KMS-11 (cell line): ENCODE measurements around the gene LSM11.

Experiments
- H2AFZ ChIP-seq: fragments of 200-600 bp; sonication (generic); 2 replicates; pipeline ENCODE4 v1.6.1; 2016; ENCODE audit warnings: antibody characterized with exemption, mixed run types, low read depth
- H3K27ac ChIP-seq: fragments of 200-600 bp; sonication (generic); 2 replicates; pipeline ENCODE4 v1.6.1; 2016; ENCODE audit warnings: mild to moderate bottlenecking, mixed run types
- H3K27me3 ChIP-seq: fragments of 200-600 bp; sonication (generic); 2 replicates; pipeline ENCODE4 v1.6.1; 2017; ENCODE audit warnings: mild to moderate bottlenecking, low read depth, mixed run types, moderate library complexity; ENCODE audit not compliant: insufficient read depth
- H3K36me3 ChIP-seq: fragments of 200-600 bp; sonication (generic); 2 replicates; pipeline ENCODE4 v1.6.1; 2017; ENCODE audit warnings: mild to moderate bottlenecking, mixed run types; ENCODE audit not compliant: insufficient read depth
- H3K4me1 ChIP-seq: fragments of 200-600 bp; sonication (generic); 2 replicates; pipeline ENCODE4 v1.6.1; 2016; ENCODE audit warnings: mild to moderate bottlenecking, low read depth, mixed run types; ENCODE audit not compliant: poor library complexity, severe bottlenecking
- H3K4me2 ChIP-seq: fragments of 200-600 bp; sonication (generic); 2 replicates; pipeline ENCODE4 v1.7.0; 2016; ENCODE audit warnings: mild to moderate bottlenecking, mixed run types
- H3K4me3 ChIP-seq: fragments of 200-600 bp; sonication (generic); IDR thresholded peaks from 2 replicates; pipeline ENCODE4 v1.6.1; 2017; ENCODE audit warnings: low read depth, low read length, mixed read lengths; ENCODE audit not compliant: insufficient read depth
- H3K79me2 ChIP-seq: fragments of 200-600 bp; sonication (generic); 2 replicates; pipeline ENCODE4 v1.6.1; 2016; ENCODE audit warnings: low read depth, mixed run types; ENCODE audit not compliant: insufficient read depth
- H3K9ac ChIP-seq: fragments of 200-600 bp; sonication (generic); 2 replicates; pipeline ENCODE4 v1.6.1; 2016; ENCODE audit warnings: mild to moderate bottlenecking, mixed run types
- H4K20me1 ChIP-seq: fragments of 200-600 bp; sonication (generic); 2 replicates; pipeline ENCODE4 v1.6.1; 2016; ENCODE audit warnings: mild to moderate bottlenecking, mixed run types; ENCODE audit not compliant: insufficient read depth
- CTCF ChIP-seq: fragments of 200-600 bp; sonication (generic); conservative IDR thresholded peaks from 2 replicates; pipeline ENCODE4 v1.6.1; 2017; ENCODE audit warnings: low read depth, mild to moderate bottlenecking, antibody characterized with exemption, low read length, moderate library complexity, mixed read lengths

LSM11 gene

GRCh38 chr5:157740229-157740610 is 3.3 kb upstream of the LSM11 start:
- peaks cover 8% of the 10 kb centered on the region for H3K4me1 ChIP-seq
- no peaks in the 10 kb centered on the region for H3K27me3 ChIP-seq
- H3K4me2 ChIP-seq: no peak overlapping the region
- peak; percentile 40; the same call in 1 of the 2 replicates for TF ChIP-seq CTCF
- no peaks in the 10 kb centered on the region for H3K79me2 ChIP-seq
- H3K9ac ChIP-seq: no peak overlapping the region
- no peak overlapping the region for H3K4me3 ChIP-seq
- H3K36me3 ChIP-seq: no peaks in the 10 kb centered on the region
- H4K20me1 ChIP-seq: no peaks in the 10 kb centered on the region
- no peak overlapping the region for H3K27ac ChIP-seq
- no peak overlapping the region for H2AFZ ChIP-seq

- Histone ChIP-seq H3K27ac (no peak overlapping the region), H3K4me2 (no peak overlapping the region), H3K27me3 (no peaks in the 10 kb centered on the region), H3K79me2 (no peaks in the 10 kb centered on the region), H3K4me1 (peaks cover 8% of the 10 kb centered on the region), H3K36me3 (no peaks in the 10 kb centered on the region), H2AFZ (no peak overlapping the region), H4K20me1 (no peaks in the 10 kb centered on the region), H3K9ac (no peak overlapping the region), H3K4me3 (no peak overlapping the region)
- TF ChIP-seq CTCF: no peak
Measured at GRCh38 chr5:157741131-157741530, 2.4 kb upstream of the LSM11 start.

GRCh38 chr5:157744051-157745011 is 819 bp downstream of the LSM11 start:
- Histone ChIP-seq H2AFZ (peak overlapping the region; percentile 64), H3K36me3 (no peaks in the 10 kb centered on the region), H3K79me2 (no peaks in the 10 kb centered on the region), H3K4me1 (peaks cover 14% of the 10 kb centered on the region), H3K4me3 (no peak overlapping the region), H3K4me2 (peak overlapping the region; percentile 63), H4K20me1 (no peaks in the 10 kb centered on the region), H3K27me3 (no peaks in the 10 kb centered on the region), H3K27ac (no peak overlapping the region), H3K9ac (peak overlapping the region; percentile 74)
- no peak for TF ChIP-seq CTCF

- peaks cover 14% of the 10 kb centered on the region for H3K4me1 ChIP-seq
- no peaks in the 10 kb centered on the region for H3K27me3 ChIP-seq
- TF ChIP-seq CTCF: no peak
- H3K9ac ChIP-seq: no peak overlapping the region
- no peaks in the 10 kb centered on the region for H3K79me2 ChIP-seq
- peak overlapping the region; percentile 63 for H3K4me2 ChIP-seq
- H3K36me3 ChIP-seq: no peaks in the 10 kb centered on the region
- H3K27ac ChIP-seq: no peak overlapping the region
- H4K20me1 ChIP-seq: no peaks in the 10 kb centered on the region
- H2AFZ ChIP-seq: no peak overlapping the region
- no peak overlapping the region for H3K4me3 ChIP-seq
Measured at GRCh38 chr5:157745041-157745456, 1.5 kb downstream of the LSM11 start.
